Measurements from ENCODE around the gene COL9A2.
A peak's percentile ranks its signal among the peaks of the same experiment; 100 is the strongest.
"Not testable (repeated sequence)": the region's sequence is repeated elsewhere in the genome, so short reads cannot be mapped to it uniquely, and the experiment has no call there.

The COL9A2 gene

GRCh38 chr1:40357625-40358024, 40.5 kb upstream of the COL9A2 start:
- no peak for TF ChIP-seq CTCF (IDR thresholded peaks at IDR 0.05; ENCODE audit: insufficient read depth, low read depth, low read length, missing control alignments)
- H3K4me3 ChIP-seq (ENCODE audit: low read depth, low read length), result no peak overlapping the region
- DNase-seq (ENCODE audit: low read depth), result no peak

- no peak overlapping the region for H3K4me3 ChIP-seq (ENCODE audit: low read depth, low read length)
- TF ChIP-seq CTCF (IDR thresholded peaks at IDR 0.05; ENCODE audit: insufficient read depth, low read depth, low read length, missing control alignments), result no peak
- DNase-seq (ENCODE audit: low read depth), result no peak
Measured at GRCh38 chr1:40353082-40353481, 36.0 kb upstream of the COL9A2 start.

- no peak for TF ChIP-seq CTCF (IDR thresholded peaks at IDR 0.05; ENCODE audit: insufficient read depth, low read depth, low read length, missing control alignments)
- no peak overlapping the region for H3K4me3 ChIP-seq (ENCODE audit: low read depth, low read length)
- peak; percentile 24 for DNase-seq (ENCODE audit: low read depth)
Measured at GRCh38 chr1:40352126-40352525, 35.0 kb upstream of the COL9A2 start.

- no peak for TF ChIP-seq CTCF (IDR thresholded peaks at IDR 0.05; ENCODE audit: insufficient read depth, low read depth, low read length, missing control alignments)
- no peak for DNase-seq (ENCODE audit: low read depth)
- no peak overlapping the region for H3K4me3 ChIP-seq (ENCODE audit: low read depth, low read length)
Measured at GRCh38 chr1:40351124-40351523, 34.0 kb upstream of the COL9A2 start.

GRCh38 chr1:40350391-40350790, 33.3 kb upstream of the COL9A2 start:
- H3K4me3 ChIP-seq (ENCODE audit: low read depth, low read length), result no peak overlapping the region
- no peak for TF ChIP-seq CTCF (IDR thresholded peaks at IDR 0.05; ENCODE audit: insufficient read depth, low read depth, low read length, missing control alignments)
- peak; percentile 39 for DNase-seq (ENCODE audit: low read depth)

GRCh38 chr1:40344597-40344996, 27.5 kb upstream of the COL9A2 start:
- TF ChIP-seq CTCF (IDR thresholded peaks at IDR 0.05; ENCODE audit: insufficient read depth, low read depth, low read length, missing control alignments), result no peak
- DNase-seq (ENCODE audit: low read depth), result peak; percentile 46
- H3K4me3 ChIP-seq (ENCODE audit: low read depth, low read length), result peak overlapping the region; percentile 10; the same call in 1 of the 2 replicates

GRCh38 chr1:40342381-40342717, 25.3 kb upstream of the COL9A2 start:
- not testable (repeated sequence) for H3K4me3 ChIP-seq (ENCODE audit: low read depth, low read length); DNase-seq (ENCODE audit: low read depth)

Measured in GM12865 (cell line).